SK-N-MC (cell line): ENCODE results near the gene DUSP3.

Experiments
- EZH2 ChIP-seq: fragments of 200-600 bp; sonication (generic); IDR thresholded peaks from one replicate; pipeline ENCODE4 v1.6.1; 2017; ENCODE audit warnings: antibody characterized with exemption
- FOXP2 ChIP-seq: optimal IDR thresholded peaks from 2 replicates; pipeline ENCODE3; 2011; ENCODE audit warnings: mild to moderate bottlenecking, moderate library complexity; ENCODE audit not compliant: insufficient read depth; ENCODE audit errors: extremely low read length, control extremely low read depth
- POLR2AphosphoS5 ChIP-seq: IDR thresholded peaks from 2 replicates; pipeline ENCODE4 v1.6.1; 2012; ENCODE audit warnings: mild to moderate bottlenecking, low read depth, low read length, borderline replicate concordance

DNA sequence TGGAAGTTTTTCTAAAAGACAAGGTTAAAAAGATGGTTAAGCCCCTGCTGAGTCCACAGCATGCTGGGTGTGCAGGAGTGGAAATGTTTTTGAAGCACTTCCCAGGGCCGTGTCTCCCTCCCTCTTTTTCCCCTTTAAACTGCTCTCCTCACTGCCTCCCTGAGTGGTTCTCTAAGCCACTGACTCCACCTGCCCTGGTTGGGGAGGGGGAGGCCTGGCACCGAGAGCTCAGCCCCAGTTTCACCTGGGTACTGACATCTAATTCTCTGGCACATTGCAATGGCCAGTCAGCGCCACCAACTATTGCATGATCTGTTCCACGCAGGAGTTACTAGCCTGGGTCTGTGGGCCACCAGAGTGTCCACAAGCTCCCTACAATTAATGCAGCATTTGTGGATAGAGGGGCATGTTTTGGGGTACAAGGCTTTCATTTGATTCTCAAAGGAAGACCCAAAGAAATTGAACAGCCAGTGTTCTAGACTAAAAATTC lies 31.5 kb upstream of the DUSP3 start:
- TF ChIP-seq EZH2 = no peak
- no peak for TF ChIP-seq POLR2AphosphoS5
- no peak for TF ChIP-seq FOXP2
